Sigmoid colon (tissue), 4 donors: ENCODE data around the gene SEC63.

Source experiments
- POLR2A ChIP-seq, 2 donors: fragments of 450-650 bp; IDR thresholded peaks; one replicate each; pipeline ENCODE4 v1.6.1; 2016; ENCODE audit warnings: antibody characterized with exemption in 2 of 2, mild to moderate bottlenecking in 2 of 2, moderate library complexity in 2 of 2
- POLR2AphosphoS5 ChIP-seq, 4 donors: sonication (generic); formaldehyde crosslinking; IDR thresholded peaks; one replicate each; pipeline ENCODE4 v1.6.1; 2017; ENCODE audit warnings: antibody characterized with exemption in 4 of 4
- TF ChIP-seq, protein P1 (sequence below), 4 experiments: fragments of 450-650 bp in 3 of 4; fragments of 200-600 bp in 1 of 4; IDR thresholded peaks; one replicate each; pipeline ENCODE4 v1.5.1; 2016 to 2019; ENCODE audit warnings: antibody characterized with exemption in 4 of 4, mild to moderate bottlenecking in 3 of 4, moderate library complexity in 2 of 4

DNA sequence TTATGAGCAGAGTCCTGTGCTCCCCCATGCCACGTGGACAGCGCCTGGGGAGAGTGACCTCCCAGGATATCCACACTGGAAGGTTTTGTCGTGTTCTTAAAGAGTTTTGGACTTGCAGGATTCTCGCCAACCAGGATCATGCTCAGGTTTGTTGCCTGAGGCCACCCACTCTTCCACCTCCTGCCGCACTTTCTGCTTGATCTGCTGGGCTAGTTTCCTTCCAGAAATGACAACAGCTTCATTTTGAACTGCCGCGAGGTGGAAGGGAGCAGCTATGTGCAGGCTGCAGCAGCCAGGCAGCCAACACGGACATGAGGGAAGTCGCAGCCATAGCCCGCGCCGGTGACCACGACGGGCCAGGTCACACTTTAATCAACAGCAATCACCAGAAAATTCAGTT, 27.7 kb upstream of the SEC63 start:
- TF ChIP-seq, protein P1, sequence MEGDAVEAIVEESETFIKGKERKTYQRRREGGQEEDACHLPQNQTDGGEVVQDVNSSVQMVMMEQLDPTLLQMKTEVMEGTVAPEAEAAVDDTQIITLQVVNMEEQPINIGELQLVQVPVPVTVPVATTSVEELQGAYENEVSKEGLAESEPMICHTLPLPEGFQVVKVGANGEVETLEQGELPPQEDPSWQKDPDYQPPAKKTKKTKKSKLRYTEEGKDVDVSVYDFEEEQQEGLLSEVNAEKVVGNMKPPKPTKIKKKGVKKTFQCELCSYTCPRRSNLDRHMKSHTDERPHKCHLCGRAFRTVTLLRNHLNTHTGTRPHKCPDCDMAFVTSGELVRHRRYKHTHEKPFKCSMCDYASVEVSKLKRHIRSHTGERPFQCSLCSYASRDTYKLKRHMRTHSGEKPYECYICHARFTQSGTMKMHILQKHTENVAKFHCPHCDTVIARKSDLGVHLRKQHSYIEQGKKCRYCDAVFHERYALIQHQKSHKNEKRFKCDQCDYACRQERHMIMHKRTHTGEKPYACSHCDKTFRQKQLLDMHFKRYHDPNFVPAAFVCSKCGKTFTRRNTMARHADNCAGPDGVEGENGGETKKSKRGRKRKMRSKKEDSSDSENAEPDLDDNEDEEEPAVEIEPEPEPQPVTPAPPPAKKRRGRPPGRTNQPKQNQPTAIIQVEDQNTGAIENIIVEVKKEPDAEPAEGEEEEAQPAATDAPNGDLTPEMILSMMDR (IDR thresholded peaks at IDR 0.05), result no peak
- TF ChIP-seq POLR2AphosphoS5 (IDR thresholded peaks at IDR 0.05), result no peak
- TF ChIP-seq POLR2A (IDR thresholded peaks at IDR 0.05), result no peak
